NOMO-1 (cell line): Measurements from ENCODE around the gene TMEM156.
"Not testable (repeated sequence)": the region's sequence is repeated elsewhere in the genome, so short reads cannot be mapped to it uniquely, and the experiment has no call there.

ENCODE experiments used
- DNase-seq, 2 experiments: peaks; one replicate each; lab custom pipeline; 2025; ENCODE audit not compliant: unreplicated experiment in 2 of 2; lab: John Stamatoyannopoulos, UW

Gene TMEM156

GRCh38 chr4:39002058-39002457, 30.2 kb downstream of the TMEM156 start:
- DNase-seq = not testable (repeated sequence)

- DNase-seq = no peak
These were observed 36.6 kb downstream of the TMEM156 start for GRCh38 chr4:38995660-38996005.

- DNase-seq = no peak
These were observed 38.1 kb downstream of the TMEM156 start for GRCh38 chr4:38994135-38994534.

DNA sequence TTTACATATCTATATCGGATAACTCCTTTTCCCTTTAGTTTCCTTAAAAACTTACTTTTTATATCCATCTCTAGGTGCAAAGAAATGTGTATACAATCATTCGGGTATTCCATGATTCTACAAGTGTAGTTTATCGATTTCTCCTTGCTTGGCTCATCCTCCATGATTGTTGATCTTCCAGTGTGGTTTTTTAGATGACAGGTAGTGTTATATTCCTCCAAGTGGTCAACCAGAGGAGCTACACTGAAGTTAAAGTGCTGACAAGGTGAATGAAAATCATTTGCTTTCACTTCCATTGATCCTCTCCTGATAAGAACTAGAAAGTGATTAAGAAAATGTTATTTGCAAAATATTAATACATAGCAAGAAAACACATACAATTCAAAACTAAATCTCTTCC, 38.5 kb downstream of the TMEM156 start:
- DNase-seq = no peak

GRCh38 chr4:38990241-38990640, 42.0 kb downstream of the TMEM156 start:
- no peak for DNase-seq

DNA sequence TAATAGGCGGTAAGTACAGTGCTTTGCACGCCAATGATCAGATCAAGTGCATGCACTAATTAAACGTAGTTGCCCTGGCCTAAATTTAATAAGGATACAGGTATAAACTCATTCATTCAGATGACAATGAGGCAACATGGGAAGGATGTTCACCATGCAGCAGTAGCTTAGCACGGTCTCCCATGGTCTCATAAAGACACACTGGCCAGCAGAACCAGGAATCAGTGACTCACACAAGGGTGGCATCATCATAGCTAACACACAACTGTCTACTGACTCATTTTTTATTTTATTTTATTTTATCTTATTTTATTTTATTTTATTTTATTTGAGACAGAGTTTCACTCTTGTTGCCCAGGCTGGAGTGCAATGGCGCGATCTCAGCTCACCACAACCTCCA, 42.7 kb downstream of the TMEM156 start:
- DNase-seq = no peak

- peak; percentile 54 to 55 for DNase-seq
These were observed 43.9 kb downstream of the TMEM156 start for GRCh38 chr4:38988353-38988752.

DNA sequence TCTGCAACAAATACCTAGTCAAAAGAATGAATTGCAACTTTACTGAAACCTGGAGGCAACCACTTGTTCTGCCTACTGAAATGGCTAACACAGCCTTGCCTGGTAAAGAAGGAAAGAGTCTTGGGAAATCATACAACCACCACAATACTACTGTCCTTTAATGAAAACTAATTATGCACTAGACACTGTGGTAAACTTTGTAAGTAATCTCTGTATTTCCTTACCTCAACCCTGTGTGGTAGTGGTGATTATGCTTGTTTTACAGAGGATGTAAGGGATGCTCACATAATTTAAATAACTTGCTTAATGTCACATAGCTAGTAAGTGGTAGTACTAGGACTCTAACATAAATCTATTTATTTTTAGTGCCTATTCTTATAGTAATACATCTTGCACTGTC, 44.7 kb downstream of the TMEM156 start:
- no peak for DNase-seq

DNA sequence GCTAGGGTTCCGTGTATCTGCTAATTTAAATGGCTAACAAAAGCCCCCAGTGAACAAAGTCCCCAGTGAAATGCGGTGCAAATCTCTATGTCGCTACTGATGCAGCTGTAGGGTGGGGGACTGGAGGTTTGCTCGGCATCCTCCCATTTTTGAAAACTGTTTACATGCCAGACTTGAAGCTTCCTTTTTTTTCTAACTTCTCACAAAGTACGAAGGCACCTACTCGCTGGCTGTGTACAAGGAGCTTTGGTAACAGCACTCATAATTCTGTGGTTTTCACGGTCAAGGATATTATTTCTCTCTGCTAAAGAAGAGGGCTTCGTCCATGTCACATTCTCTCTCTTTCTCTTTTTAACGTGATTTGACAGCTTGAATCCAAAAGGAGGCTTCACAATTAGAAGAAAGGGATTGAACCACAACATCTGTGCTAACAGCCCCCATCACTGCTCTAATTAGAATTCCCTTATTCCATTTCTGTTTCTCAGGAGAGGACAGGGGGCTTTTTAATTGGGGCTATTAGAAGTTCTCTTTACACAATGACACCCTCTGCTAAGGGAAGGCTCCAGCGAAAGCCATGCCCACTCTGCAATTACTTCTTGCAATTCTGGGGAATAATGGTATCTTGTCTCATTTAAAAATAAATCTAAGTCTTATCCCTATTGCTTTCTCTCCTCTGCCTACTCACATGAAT, 46.7 kb downstream of the TMEM156 start:
- peak; percentile 15 to 59 for DNase-seq

DNA sequence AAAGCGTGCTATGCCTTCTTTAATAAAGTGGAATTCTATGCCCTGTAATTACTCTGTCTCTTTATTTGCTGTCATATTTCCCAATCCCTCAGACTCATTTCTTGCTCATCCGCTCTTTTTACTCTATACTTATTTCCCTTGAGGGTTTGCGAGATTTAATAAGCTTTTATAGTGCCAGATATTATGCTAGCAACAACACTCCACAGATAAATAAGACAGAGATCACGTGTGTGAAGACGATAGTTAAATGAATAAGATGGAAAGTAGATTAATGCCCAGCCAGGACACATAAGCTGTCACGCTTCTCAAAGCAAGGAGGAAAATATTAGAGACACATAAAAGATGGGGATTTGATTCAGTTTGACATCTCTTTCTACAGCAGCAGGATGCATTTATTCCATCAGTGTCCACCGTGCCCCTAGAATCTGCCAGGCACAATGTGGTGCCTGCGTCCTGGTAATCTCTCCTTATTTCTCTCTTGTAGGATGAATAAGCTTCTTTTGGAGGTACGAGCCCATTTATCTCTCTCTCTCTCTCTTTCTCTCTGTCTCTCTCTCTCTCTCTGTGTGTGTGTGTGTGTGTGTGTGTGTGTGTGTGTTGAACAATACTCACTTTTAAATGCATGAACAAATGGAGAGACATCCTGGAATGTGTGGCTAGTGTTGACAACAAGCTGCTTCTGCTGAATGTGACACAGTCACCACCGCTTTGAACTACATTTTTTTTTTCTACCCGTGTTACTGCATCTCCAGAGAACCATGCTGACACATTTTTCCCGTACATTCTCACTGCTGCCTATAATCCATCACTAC, 48.2 kb downstream of the TMEM156 start:
- no peak for DNase-seq

GRCh38 chr4:38983291-38983690, 48.9 kb downstream of the TMEM156 start:
- DNase-seq = no peak

GRCh38 chr4:38982361-38983095, 49.7 kb downstream of the TMEM156 start:
- DNase-seq = no peak

DNA sequence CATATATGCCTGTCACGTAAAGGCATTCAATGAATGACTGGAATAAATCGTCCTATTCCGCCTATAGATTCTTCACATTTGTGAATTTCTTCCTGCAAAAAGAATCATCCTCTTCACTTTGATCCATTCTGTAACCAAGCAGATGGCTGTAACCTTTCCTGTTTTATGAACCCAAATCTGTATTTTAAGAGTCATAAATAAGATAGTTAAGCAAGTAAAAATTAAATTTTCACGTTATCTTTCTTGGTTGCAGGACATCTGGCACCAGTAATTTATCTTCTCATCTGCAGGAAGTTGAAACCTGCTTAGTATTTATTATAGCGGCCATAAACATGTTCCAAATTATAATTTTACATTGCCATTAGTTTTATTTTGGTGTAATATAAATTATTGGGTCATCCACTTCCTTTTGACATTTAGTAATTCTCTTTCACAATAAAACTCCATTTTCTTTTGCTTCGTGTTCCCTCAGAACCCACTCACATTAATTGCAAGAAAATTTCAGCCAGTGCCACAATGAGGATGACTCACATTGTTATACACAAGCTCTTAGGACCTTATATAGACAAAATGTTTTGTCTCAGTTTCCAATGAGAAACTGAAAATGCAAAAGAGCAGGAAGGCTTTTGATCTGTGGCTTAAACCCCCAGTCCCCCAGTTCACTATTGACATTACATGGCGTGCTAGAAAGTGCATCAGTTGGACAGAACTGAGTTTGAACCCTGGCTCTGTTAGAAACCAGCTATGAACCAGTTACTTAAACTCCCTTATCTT, 51.1 kb downstream of the TMEM156 start:
- DNase-seq = peak in 1 of 2 experiments; percentile 15

DNA sequence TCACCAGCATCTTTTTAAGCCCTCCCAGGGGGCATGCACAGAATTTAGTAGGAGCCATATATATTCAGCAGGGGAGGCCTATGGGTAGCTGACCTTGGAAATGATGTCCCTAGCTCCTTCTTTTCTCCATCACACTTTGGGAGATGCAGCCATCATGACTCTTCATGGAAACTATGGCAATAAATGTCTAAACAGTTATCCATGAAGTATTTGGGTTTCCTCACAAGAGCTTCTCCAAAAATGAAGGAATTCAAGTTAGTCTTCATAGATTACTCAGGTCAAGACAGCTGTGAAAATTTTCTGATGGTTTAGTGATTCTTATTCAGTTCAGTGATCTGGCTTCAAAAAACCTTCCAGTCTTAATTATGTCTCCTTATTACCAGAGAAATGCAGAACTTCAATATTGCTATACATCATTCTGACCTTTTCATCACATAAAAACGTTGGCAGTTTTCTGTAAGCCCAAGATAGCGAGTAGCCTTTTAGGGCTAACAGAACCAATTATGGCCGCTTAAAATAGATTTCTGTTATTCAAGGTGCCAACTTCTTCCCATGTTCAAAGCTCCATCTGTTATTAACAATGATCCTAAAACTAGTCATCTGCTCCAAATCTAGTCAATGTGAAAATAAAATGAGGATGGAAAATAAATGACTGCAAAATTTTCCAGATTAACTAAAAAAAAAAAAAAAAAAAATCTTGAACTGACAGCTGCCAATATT, 52.5 kb downstream of the TMEM156 start:
- DNase-seq = no peak

GRCh38 chr4:38979081-38979480, 53.1 kb downstream of the TMEM156 start:
- no peak for DNase-seq

DNA sequence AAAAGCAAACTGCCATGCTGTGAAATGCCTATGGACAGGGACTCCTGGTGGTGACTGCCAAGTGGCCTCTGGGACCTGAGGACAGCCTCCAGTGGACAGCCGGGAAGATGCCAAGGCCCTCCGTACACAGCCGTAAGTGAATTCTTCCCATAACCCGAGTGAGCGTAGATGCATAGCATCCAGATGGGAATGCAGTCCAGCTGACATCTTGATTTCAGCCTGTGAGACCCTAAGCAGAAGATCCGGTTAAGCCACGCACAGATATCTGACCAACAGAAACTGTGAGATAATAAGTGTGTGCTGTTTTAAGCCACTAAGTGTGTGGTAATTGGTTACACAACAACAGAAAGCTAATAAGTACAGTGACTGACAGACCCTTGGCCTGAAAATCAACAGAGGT, 55.9 kb downstream of the TMEM156 start:
- no peak for DNase-seq

GRCh38 chr4:38968668-38969067, 63.5 kb downstream of the TMEM156 start:
- DNase-seq = no peak

DNA sequence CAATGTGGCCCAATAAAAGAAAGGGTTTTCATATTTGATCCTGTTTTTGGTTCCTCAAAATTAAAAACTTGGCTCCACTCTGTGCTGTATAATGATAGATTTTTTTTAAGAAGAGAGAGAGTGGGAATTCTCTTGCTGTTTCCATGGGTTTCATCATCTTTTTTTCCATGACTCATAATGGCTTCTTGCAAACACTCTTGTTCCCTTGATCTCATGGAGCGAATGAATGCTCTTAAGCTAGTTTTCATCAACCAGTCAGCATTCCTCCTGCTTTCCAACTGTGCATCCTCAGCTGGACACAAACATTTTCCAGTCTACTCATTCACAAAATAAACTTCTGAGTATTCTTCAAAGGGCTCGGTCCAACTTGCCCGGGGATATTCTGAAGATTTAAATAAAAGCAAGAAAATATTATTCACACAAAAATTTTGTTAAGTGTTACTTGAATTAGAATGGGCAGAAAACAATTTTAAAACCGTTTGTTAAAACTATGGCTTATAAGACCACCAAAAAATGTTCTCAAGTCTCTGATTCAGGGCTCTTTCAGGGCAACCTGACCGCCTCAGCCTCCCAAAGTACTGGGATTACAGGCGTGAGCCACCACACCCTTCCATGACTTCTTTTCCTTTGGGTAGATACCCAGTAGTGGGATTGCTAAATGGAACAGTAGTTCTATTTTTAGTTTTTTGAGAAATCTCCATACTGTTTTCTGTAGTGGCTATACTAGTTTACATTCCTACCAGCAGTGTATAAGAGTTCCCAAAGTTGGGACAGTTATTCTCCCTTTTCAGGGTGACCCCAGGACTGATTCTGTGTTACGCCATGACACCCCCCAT, 64.7 kb downstream of the TMEM156 start:
- DNase-seq = no peak

- no peak for DNase-seq
These were observed 66.3 kb downstream of the TMEM156 start for GRCh38 chr4:38965866-38966265.
